GM13977 (cell line): ENCODE measurements around the gene MCM6.

Experiments
- DNase-seq: peaks from one replicate; pipeline ENCODE4 v3.0.0; 2012; ENCODE audit warnings: low spot score
- in situ Hi-C: fragments of 300-500 bp; cut with MboI; formaldehyde crosslinking; loops from one replicate; pipeline ENCODE4 v1.12.0; 2022; ENCODE audit warnings: low sequenced_read_pairs, low pct_unique_long_range_greater_than_20kb, mixed read lengths, inconsistent platforms; ENCODE audit not compliant: unreplicated experiment
- TF ChIP-seq, protein P1 (sequence below): IDR thresholded peaks from 2 replicates; pipeline ENCODE4 v1.5.1; 2012; ENCODE audit warnings: mild to moderate bottlenecking, control low read depth; ENCODE audit not compliant: insufficient read depth; ENCODE audit errors: extremely low read depth, missing control alignments

The MCM6 gene

DNA sequence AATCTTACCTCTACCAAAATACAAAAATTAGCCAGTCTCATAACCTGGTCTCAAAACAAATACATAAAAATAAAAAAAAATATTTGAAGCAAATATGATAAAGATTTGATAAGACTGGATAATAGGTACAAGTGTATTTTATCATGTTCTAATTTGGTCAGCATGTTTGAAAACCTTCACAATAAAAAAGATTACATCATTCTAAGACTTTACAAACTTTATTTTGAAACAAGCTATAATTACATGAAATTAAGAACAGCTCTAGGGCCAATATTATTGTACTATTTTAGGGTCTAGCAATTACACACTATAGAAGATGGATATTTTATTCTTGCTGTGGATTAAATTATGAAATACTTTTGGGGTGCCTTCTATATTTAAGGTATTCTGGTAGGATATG is 29.4 kb upstream of the MCM6 start:
- in situ Hi-C loops: loop anchor here (25.0 kb wide), 1 partner anchor 207 kb away; the partner anchor contains the start of gene CXCR4
- TF ChIP-seq, protein P1, sequence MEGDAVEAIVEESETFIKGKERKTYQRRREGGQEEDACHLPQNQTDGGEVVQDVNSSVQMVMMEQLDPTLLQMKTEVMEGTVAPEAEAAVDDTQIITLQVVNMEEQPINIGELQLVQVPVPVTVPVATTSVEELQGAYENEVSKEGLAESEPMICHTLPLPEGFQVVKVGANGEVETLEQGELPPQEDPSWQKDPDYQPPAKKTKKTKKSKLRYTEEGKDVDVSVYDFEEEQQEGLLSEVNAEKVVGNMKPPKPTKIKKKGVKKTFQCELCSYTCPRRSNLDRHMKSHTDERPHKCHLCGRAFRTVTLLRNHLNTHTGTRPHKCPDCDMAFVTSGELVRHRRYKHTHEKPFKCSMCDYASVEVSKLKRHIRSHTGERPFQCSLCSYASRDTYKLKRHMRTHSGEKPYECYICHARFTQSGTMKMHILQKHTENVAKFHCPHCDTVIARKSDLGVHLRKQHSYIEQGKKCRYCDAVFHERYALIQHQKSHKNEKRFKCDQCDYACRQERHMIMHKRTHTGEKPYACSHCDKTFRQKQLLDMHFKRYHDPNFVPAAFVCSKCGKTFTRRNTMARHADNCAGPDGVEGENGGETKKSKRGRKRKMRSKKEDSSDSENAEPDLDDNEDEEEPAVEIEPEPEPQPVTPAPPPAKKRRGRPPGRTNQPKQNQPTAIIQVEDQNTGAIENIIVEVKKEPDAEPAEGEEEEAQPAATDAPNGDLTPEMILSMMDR: no peak

DNA sequence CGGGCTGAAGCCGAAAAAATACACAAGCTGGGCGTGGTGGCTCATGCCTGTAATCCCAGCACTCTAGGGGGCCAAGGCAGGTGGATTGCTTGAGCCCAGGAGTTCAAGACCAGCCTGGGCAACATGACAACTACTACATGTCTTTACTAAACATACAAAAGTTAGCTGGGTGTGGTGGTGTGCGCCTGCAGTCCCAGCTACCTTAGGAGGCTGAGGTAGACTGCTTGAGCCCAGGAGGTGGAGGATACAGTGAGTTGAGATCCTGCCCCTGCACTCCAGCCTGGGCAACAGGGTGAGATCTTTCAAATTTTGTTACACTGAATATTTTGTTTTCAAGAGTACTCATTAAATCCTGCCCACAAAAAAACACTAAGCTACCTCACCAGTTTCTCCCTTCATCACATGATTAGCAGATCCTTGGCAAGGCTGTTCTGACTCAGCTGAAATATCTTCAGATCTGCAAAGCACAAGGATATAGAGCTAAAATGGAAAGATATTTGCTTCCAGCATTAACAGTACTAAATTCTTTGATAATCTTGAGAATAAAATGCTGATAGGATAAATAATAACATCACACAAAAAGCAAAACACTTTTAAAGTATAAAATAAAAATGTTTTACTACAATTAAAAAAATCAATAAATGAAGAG is 28.2 kb upstream of the MCM6 start:
- TF ChIP-seq, protein P1: no peak
- no peak for DNase-seq
- in situ Hi-C loops: loop anchor here (25.0 kb wide), 1 partner anchor 208 kb away; the partner anchor contains the start of gene CXCR4

More for the DNA sequence above, 29.4 kb upstream of the MCM6 start:
- no peak for DNase-seq

DNA sequence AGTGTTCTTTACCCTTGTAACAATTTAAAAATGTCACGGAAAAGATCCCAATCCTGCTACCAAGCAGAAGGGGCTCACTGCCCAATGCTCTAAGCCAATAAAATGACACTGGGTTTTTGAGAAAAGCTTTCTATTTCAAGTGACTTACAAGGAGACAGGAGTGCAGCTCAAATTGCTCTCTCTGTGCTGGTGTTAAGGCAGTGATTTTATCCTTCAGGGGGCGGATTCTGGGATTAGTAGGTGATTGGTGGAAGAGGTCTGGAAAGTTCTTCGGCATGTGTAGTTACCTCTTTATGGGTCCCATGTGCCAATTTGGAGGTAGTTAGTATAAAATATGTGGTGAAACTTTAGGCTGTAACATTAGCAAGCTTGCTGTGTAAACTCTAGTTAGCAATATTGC is 27.4 kb upstream of the MCM6 start:
- no peak for DNase-seq
- in situ Hi-C loops: loop anchor here (25.0 kb wide), 1 partner anchor 209 kb away; the partner anchor contains the start of gene CXCR4
- TF ChIP-seq, protein P1: no peak

DNA sequence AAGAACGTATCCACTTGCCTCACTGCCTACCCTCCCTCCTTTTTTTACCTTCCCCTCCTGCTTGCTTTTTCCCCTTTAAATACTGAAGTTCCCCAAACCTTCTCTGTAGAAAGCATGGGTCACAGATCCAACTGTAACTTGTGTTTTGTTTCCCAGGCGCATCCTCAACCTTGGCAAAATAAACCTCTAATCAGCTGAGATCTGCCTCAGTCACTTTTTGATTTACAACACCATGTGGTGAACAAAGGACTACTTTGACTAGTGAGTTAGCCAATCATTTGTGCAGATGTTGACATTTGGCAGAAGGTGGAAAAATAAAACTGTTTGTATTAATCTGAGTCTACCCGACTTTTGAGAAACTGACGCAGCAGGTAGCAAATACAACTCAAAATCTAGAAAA is 23.3 kb upstream of the MCM6 start:
- in situ Hi-C loops: no loop called here
- DNase-seq: no peak
- TF ChIP-seq, protein P1: no peak

DNA sequence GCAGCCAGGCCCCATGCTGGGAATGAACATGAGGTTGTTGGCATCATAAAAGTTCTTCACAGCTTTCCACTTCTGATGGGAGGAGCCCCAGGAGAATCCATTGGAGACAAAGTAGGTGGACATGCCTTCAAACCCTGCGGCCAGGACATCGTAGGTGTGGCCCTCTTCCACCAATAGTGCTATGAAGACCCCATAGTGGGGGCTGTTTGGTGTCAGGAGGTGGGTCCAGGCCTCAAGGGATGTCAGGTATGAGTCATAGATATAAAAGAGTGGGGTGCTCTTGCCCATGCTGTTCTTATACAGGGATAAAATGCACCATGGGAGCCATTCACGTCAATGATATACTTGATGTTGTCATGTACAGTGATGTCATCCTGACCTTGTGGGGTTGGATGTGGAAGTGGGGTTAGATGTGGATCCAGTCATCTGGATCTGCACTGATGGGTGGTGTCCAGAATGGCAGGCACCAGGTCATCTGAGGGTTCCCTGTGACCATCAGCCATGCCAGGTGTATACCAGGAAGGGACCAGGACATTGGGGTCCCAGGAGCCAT is 22.1 kb upstream of the MCM6 start:
- in situ Hi-C loops: no loop called here
- TF ChIP-seq, protein P1: no peak
- DNase-seq: no peak

DNA sequence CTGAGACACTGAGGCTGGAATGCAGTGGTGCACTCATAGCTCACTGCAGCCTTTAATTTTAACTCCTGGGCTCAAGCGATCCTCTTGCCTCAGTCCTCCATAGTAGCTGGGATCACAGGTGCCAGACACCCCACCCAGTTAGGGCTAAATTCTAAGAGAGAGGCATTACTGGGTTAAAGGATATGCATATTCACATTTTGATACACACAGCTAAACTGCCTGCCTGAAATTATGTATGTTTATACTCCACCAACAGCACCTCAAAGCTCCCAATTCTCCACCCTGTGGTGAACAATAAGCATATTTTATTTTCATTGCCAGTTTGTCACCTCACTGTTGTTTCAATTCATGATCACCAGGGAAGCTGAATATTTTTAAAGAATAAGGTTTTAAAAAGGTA is 18.7 kb upstream of the MCM6 start:
- DNase-seq: no peak
- TF ChIP-seq, protein P1: no peak
- in situ Hi-C loops: no loop called here
